GM19397 (cell line): ENCODE measurements around the gene HLF.

Source experiments
- ATAC-seq: cut with Tn5 transposase; IDR thresholded peaks from one replicate; pipeline ENCODE4 v1.9.1; 2021; ENCODE audit warnings: mild to moderate bottlenecking, moderate library complexity; ENCODE audit not compliant: unreplicated experiment

Gene HLF

GRCh38 chr17:55307879-55308278 is 43.1 kb downstream of the HLF start:
- ATAC-seq, result no peak

GRCh38 chr17:55308613-55309391 is 44.0 kb downstream of the HLF start:
- no peak for ATAC-seq

GRCh38 chr17:55311767-55312375 is 47.1 kb downstream of the HLF start:
- no peak for ATAC-seq

- ATAC-seq, result no peak
These were observed 48.1 kb downstream of the HLF start for GRCh38 chr17:55312852-55313251.

GRCh38 chr17:55314061-55314783 is 49.5 kb downstream of the HLF start:
- ATAC-seq, result no peak

DNA sequence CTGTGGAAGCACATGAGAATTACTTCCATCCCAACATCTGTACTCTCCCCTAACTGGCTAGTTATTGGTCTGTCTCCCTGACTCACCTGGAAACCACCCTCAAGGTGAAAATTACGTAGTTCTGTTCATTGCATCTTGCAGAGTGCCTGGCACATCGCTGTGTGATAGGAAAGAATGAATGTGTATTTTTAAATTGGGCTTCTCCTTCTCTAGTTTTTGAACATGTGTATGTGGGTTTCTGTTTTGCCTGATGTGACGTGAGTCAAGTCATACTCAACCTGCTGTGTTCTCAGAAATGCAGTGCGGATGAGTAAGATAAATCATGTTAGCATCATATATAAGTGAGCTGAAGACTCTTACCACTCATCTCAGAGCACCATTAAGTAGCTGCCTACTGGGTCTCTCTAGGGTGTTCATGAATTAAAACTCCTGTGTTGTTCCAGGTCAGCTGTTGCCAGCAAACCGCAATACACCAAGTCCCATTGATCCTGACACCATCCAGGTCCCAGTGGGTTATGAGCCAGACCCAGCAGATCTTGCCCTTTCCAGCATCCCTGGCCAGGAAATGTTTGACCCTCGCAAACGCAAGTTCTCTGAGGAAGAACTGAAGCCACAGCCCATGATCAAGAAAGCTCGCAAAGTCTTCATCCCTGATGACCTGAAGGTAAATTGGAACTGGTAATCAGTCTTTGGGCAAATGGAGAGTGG is 50.2 kb downstream of the HLF start:
- no peak for ATAC-seq

DNA sequence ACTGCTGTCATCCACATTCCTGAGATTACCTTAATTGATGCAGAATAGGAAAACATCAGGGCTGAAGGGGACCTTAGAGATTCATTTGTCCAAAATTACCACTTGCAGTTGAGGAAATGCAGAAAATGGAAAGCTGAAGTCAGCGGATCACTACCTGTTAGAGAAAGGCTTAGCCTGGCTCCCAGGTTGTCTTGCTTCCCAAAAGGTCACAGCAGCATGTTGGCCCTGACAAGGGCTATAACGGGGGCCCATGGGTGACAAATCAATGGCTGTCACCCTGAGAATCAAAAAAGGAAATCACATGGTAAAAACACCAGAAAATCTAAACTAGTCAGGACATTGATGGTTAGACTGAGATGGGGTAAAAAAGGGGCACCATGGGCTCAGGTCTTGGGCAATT is 51.7 kb downstream of the HLF start:
- no peak for ATAC-seq

DNA sequence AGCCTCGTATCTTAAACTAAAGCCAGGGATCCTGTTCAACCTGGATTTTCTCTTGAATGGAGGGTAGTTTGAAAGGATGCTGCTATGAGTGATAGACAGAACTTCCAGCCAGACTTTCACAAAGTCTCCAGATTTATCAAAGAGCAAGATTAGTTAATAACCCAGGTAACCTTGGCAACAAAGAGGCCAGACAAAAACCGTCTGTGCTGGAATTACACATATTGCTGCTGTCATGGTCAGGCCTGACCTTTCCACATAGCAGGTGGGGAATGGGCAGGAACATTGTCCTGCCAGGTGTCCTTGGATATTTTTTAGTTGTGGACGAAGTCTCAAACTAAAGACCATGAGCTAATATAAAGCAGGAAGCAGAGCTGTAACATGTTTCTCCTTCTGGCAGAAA is 52.5 kb downstream of the HLF start:
- no peak for ATAC-seq

GRCh38 chr17:55318081-55318480 is 53.3 kb downstream of the HLF start:
- ATAC-seq, result no peak

- no peak for ATAC-seq
These were observed 54.1 kb downstream of the HLF start for GRCh38 chr17:55318715-55319487.

GRCh38 chr17:55319933-55320593 is 55.3 kb downstream of the HLF start:
- no peak for ATAC-seq

DNA sequence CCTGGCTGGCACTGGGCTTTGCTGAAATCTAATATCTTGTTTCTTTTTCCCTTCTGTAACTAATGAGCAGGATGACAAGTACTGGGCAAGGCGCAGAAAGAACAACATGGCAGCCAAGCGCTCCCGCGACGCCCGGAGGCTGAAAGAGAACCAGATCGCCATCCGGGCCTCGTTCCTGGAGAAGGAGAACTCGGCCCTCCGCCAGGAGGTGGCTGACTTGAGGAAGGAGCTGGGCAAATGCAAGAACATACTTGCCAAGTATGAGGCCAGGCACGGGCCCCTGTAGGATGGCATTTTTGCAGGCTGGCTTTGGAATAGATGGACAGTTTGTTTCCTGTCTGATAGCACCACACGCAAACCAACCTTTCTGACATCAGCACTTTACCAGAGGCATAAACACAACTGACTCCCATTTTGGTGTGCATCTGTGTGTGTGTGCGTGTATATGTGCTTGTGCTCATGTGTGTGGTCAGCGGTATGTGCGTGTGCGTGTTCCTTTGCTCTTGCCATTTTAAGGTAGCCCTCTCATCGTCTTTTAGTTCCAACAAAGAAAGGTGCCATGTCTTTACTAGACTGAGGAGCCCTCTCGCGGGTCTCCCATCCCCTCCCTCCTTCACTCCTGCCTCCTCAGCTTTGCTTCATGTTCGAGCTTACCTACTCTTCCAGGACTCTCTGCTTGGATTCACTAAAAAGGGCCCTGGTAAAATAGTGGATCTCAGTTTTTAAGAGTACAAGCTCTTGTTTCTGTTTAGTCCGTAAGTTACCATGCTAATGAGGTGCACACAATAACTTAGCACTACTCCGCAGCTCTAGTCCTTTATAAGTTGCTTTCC is 56.0 kb downstream of the HLF start:
- ATAC-seq, result no peak

- no peak for ATAC-seq
These were observed 56.8 kb downstream of the HLF start for GRCh38 chr17:55321427-55322060.

GRCh38 chr17:55322453-55322985 is 57.8 kb downstream of the HLF start:
- ATAC-seq, result no peak

DNA sequence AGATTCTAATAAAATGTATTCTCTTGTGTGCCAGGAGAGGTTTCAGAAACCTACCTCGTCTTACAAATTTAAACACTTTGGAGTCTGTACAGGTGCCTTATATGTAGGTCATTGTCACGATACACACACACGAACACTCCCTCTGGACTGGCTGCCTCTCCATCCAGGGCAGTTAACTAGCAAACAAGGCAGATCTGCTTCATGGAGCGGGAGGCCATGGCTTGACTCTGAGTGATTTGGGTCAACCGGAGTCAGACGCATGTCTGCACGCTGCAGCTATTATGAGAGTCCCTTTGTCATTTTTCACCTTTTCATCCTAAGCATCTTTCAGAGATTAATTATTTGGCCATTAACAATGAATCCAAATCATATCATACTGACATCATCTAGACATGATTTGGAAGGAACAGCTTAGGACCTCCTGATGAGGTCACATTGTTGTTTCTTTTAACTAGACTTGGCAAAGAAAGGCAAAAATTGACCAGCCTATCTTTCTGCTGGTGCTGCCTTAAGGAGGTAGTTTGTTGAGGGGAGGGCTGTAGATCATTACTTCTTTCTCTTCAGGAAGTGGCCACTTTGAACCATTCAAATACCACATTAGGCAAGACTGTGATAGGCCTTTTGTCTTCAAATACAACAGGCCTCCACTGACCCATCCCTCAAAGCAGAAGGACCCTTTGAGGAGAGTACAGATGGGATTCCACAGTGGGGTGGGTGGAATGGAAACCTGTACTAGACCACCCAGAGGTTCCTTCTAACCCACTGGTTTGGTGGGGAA is 58.9 kb downstream of the HLF start:
- ATAC-seq, result no peak

GRCh38 chr17:55324296-55324978 is 59.7 kb downstream of the HLF start:
- no peak for ATAC-seq

- no peak for ATAC-seq
These were observed 60.6 kb downstream of the HLF start for GRCh38 chr17:55325406-55325805.
